Loucy (cell line): Measurements from ENCODE around the gene LEPROT.

Experiments
- H2AFZ ChIP-seq: fragments of 200-600 bp; sonication (generic); 2 replicates; pipeline ENCODE4 v1.6.0; 2016; ENCODE audit warnings: antibody characterized with exemption, mild to moderate bottlenecking, low read length, moderate library complexity
- H3F3A ChIP-seq: fragments of 200-600 bp; 2 replicates; pipeline ENCODE4 v1.6.0; 2016; ENCODE audit warnings: antibody characterized with exemption, low read depth, mild to moderate bottlenecking
- H3K27me3 ChIP-seq: fragments of 200-600 bp; sonication (generic); 2 replicates; pipeline ENCODE4 v1.6.1; 2014; ENCODE audit warnings: low read length, mild to moderate bottlenecking; ENCODE audit not compliant: insufficient read depth, poor library complexity, severe bottlenecking
- H3K36me3 ChIP-seq: fragments of 200-600 bp; sonication (generic); 2 replicates; pipeline ENCODE4 v1.6.1; 2016; ENCODE audit warnings: low read length; ENCODE audit not compliant: insufficient read depth
- H3K4me1 ChIP-seq: fragments of 200-600 bp; sonication (generic); 2 replicates; pipeline ENCODE4 v1.5.1; 2014; ENCODE audit warnings: low read length, mild to moderate bottlenecking; ENCODE audit not compliant: insufficient read depth, poor library complexity, severe bottlenecking
- H3K4me2 ChIP-seq: fragments of 200-600 bp; sonication (generic); 2 replicates; pipeline ENCODE4 v1.6.0; 2014; ENCODE audit warnings: antibody characterized with exemption, low read length, low read depth, mild to moderate bottlenecking; ENCODE audit not compliant: poor library complexity, severe bottlenecking
- H3K4me3 ChIP-seq: fragments of 200-600 bp; sonication (generic); 2 replicates; pipeline ENCODE4 v1.5.1; 2014; ENCODE audit warnings: low read length, mild to moderate bottlenecking, mixed read lengths; ENCODE audit not compliant: poor library complexity, severe bottlenecking
- H3K79me2 ChIP-seq: fragments of 200-600 bp; sonication (generic); 2 replicates; pipeline ENCODE4 v1.6.1; 2014; ENCODE audit warnings: low read length; ENCODE audit not compliant: insufficient read depth
- H3K9ac ChIP-seq: fragments of 200-600 bp; sonication (generic); 2 replicates; pipeline ENCODE4 v1.6.0; 2014; ENCODE audit warnings: mild to moderate bottlenecking, low read depth, low read length, moderate library complexity; ENCODE audit not compliant: poor library complexity, severe bottlenecking
- H3K9me2 ChIP-seq: fragments of 200-600 bp; sonication (generic); replicated peaks from 2 replicates; pipeline ENCODE4 v1.6.1; 2016; ENCODE audit warnings: low read depth, low read length, mixed read lengths
- H3K9me3 ChIP-seq: fragments of 200-600 bp; sonication (generic); 2 replicates; pipeline ENCODE4 v1.6.1; 2014; ENCODE audit warnings: mild to moderate bottlenecking, antibody characterized with exemption, low read length, low read depth; ENCODE audit not compliant: insufficient read depth
- H4K20me1 ChIP-seq: fragments of 200-600 bp; sonication (generic); 2 replicates; pipeline ENCODE4 v1.6.0; 2014; ENCODE audit warnings: antibody characterized with exemption, low read length, mild to moderate bottlenecking; ENCODE audit not compliant: insufficient read depth, poor library complexity, severe bottlenecking
- EZH2phosphoT487 ChIP-seq: fragments of 200-600 bp; IDR thresholded peaks from 2 replicates; pipeline ENCODE4 v1.6.1; 2018; ENCODE audit warnings: antibody characterized with exemption, mild to moderate bottlenecking, moderate library complexity, borderline replicate concordance
- TF ChIP-seq, protein P1 (sequence below): fragments of 200-600 bp; sonication (generic); conservative IDR thresholded peaks from 2 replicates; pipeline ENCODE4 v1.5.1; 2014; ENCODE audit warnings: mild to moderate bottlenecking, antibody characterized with exemption, low read length

LEPROT gene

DNA sequence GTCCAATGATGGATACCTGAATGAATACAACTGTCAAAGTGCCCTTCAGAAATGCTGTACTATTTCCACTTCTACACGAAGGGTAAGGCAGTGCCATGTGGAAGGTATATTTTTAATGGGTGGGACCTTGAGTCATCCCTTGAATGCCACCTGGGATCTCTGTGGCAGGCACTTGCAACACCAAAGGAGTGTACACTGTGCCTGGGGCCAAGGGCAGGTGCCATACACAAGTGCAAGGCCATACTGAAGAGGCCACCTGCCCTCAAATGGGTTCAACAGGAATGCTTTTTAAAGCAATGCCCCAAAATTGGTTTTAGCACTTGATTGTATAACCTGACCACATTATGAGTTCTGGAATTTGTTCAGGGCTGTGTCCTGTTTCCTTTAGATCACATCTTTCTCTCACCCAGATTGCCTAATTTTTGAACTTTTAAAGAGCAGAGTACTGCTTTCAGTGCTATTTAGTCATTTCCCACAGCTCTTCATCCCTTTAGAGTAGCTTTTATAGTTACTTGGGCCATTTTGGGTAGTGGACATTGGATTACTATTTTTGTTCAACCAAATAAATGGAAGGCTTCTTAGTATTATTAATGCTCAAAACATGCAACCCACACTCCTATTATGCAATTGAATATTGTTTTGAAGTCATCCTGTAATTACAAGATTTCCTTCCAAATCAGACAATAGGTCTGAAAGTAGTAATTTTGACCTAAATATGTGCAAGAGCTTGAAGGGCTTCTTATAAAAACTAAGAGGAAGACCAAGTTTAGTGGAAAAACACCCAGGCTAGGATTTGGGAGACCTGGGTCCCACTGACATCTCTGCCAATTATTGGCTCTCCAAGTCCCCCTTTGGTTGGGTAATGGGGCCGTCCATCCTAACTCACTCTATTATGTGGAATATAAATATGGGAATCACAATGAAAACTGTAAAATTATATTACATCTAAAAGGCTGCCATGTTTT is 57.2 kb downstream of the LEPROT start:
- Histone ChIP-seq H3K4me1 (no peaks in the 10 kb centered on the region), H3F3A (no peaks in the 10 kb centered on the region), H2AFZ (no peak overlapping the region), H3K9ac (no peak overlapping the region), H3K36me3 (no peaks in the 10 kb centered on the region), H3K4me2 (no peak overlapping the region), H3K27me3 (no peaks in the 10 kb centered on the region), H3K9me3 (no peaks in the 10 kb centered on the region), H3K79me2 (no peaks in the 10 kb centered on the region), H4K20me1 (no peaks in the 10 kb centered on the region), H3K9me2 (no peaks in the 10 kb centered on the region), H3K4me3 (no peak overlapping the region)
- no peak for TF ChIP-seq EZH2phosphoT487
- TF ChIP-seq, protein P1, sequence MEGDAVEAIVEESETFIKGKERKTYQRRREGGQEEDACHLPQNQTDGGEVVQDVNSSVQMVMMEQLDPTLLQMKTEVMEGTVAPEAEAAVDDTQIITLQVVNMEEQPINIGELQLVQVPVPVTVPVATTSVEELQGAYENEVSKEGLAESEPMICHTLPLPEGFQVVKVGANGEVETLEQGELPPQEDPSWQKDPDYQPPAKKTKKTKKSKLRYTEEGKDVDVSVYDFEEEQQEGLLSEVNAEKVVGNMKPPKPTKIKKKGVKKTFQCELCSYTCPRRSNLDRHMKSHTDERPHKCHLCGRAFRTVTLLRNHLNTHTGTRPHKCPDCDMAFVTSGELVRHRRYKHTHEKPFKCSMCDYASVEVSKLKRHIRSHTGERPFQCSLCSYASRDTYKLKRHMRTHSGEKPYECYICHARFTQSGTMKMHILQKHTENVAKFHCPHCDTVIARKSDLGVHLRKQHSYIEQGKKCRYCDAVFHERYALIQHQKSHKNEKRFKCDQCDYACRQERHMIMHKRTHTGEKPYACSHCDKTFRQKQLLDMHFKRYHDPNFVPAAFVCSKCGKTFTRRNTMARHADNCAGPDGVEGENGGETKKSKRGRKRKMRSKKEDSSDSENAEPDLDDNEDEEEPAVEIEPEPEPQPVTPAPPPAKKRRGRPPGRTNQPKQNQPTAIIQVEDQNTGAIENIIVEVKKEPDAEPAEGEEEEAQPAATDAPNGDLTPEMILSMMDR = no peak

DNA sequence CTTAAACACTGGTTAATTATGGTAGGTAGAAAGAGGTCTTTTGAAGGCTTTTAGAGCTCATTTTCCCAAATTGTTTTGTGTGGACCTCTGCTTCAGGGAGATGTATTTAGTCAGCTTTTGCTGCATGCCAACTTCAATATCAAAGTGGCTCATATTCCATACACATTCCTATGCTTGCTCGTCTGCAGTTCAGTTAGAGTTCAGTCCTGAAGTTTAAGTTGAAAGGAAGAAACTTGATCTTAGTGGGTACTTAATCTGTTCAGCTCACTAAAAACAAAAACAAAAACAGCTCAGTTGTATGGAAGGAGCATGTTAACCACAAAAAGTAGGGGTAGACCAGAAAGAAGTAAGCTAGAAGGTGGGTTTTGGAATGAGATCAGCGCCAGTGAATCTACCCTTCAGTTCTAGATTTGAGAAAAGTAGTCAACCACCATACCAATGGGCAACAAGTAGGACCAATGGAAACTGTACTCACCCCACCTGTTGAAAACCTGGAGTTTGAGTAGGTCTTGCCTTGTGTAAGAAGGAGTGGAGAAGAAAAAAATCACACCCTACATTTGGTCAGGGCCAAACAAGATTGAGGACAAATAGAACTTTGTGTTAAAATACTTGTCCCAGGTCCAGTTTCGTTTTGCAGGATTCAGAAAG is 58.0 kb downstream of the LEPROT start:
- TF ChIP-seq, protein P1 = no peak
- TF ChIP-seq EZH2phosphoT487 = no peak
- Histone ChIP-seq H3K4me3 (no peak overlapping the region), H3K27me3 (no peaks in the 10 kb centered on the region), H3K36me3 (no peaks in the 10 kb centered on the region), H3K4me1 (no peaks in the 10 kb centered on the region), H3F3A (no peaks in the 10 kb centered on the region), H3K4me2 (no peak overlapping the region), H3K9me3 (no peaks in the 10 kb centered on the region), H3K9ac (no peak overlapping the region), H4K20me1 (no peaks in the 10 kb centered on the region), H3K79me2 (no peaks in the 10 kb centered on the region), H3K9me2 (no peaks in the 10 kb centered on the region), H2AFZ (no peak overlapping the region)

DNA sequence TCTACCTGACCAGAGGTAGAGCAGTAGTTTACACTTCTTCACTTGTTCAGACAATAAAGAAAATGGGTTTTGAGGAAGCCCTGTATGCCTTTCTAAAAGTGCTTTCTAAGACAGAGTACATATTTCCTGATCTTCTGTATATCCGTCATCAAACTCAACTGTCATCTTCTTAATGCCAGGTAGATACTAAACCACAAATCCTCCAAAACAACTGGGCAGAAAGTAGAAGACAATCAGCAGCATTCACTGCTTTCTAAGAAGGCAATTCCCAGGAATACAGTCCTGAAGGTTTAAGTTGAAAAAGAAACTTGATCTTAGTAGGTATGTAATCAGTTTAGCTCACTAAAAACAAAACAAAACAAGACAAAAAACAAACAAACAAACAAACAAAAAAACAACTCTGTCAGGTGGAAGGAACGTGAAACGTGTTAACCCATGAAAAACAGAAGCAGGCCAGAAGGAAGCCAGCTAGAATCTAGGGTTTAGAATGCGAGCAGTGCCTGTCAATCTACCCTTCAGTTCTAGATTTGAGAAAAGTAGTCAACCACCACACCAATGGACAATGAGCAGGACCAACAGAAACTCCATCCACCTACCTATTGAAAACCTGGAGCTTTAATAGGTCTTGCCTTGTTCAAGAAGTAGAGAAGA is 59.2 kb downstream of the LEPROT start:
- H4K20me1 ChIP-seq = no peaks in the 10 kb centered on the region
- no peaks in the 10 kb centered on the region for H3K9me3 ChIP-seq
- H3K36me3 ChIP-seq = no peaks in the 10 kb centered on the region
- H3F3A ChIP-seq = no peaks in the 10 kb centered on the region
- no peaks in the 10 kb centered on the region for H3K4me1 ChIP-seq
- no peaks in the 10 kb centered on the region for H3K27me3 ChIP-seq
- no peaks in the 10 kb centered on the region for H3K9me2 ChIP-seq
- H3K9ac ChIP-seq = no peak overlapping the region
- no peak overlapping the region for H3K4me3 ChIP-seq
- no peak overlapping the region for H2AFZ ChIP-seq
- H3K4me2 ChIP-seq = no peak overlapping the region
- no peaks in the 10 kb centered on the region for H3K79me2 ChIP-seq
- TF ChIP-seq, protein P1 = no peak
- no peak for TF ChIP-seq EZH2phosphoT487
